ENCODE measurements around the gene TENT5A. TPM values are rescaled to one million over a fixed set of nuclear protein-coding genes. Genes with fewer than 3 reads are reported as not detected.

TENT5A gene
- total RNA-seq, 4 donors from 2014 or later, result 19.1 to 36.4 (median 26.9) TPM

DNA sequence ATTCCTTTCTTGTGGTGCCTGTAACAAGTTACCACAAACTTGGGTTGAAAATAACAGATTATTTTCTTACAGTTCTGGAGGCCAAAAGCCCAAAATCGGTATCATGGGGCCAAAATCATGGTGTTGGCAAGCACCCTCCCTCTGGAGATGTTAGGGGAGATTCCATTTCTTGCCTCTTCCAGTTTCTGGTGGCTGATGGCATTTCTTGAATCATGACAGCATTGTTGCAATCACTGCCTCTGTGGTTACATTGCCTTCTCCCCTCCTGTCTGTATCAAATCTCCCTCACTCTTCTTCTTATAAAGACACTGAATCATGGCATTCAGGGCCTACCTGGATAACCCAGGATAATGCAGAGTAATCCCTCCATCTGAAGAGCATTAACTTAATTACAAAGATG, 17.9 kb upstream of the TENT5A start:
- WGBS, result 91% methylated on average over 1 of the region's 1 CpG
- Histone ChIP-seq H3K36me3 (no peaks in the 10 kb centered on the region), H3K4me1 (peaks cover 20% of the 10 kb centered on the region), H3K4me3 (no peak overlapping the region), H3K27ac (no peak overlapping the region), H3K27me3 (no peaks in the 10 kb centered on the region), H3K9me3 (no peaks in the 10 kb centered on the region)
- no peak for TF ChIP-seq EP300 (IDR thresholded peaks at IDR 0.05)
- TF ChIP-seq, protein P1, sequence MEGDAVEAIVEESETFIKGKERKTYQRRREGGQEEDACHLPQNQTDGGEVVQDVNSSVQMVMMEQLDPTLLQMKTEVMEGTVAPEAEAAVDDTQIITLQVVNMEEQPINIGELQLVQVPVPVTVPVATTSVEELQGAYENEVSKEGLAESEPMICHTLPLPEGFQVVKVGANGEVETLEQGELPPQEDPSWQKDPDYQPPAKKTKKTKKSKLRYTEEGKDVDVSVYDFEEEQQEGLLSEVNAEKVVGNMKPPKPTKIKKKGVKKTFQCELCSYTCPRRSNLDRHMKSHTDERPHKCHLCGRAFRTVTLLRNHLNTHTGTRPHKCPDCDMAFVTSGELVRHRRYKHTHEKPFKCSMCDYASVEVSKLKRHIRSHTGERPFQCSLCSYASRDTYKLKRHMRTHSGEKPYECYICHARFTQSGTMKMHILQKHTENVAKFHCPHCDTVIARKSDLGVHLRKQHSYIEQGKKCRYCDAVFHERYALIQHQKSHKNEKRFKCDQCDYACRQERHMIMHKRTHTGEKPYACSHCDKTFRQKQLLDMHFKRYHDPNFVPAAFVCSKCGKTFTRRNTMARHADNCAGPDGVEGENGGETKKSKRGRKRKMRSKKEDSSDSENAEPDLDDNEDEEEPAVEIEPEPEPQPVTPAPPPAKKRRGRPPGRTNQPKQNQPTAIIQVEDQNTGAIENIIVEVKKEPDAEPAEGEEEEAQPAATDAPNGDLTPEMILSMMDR (IDR thresholded peaks at IDR 0.05), result no peak
- TF ChIP-seq POLR2A (IDR thresholded peaks at IDR 0.05), result no peak
- no peak for TF ChIP-seq POLR2AphosphoS5 (IDR thresholded peaks at IDR 0.05)
- no peak for DNase-seq (ENCODE audit: low spot score in 2 of 2)

DNA sequence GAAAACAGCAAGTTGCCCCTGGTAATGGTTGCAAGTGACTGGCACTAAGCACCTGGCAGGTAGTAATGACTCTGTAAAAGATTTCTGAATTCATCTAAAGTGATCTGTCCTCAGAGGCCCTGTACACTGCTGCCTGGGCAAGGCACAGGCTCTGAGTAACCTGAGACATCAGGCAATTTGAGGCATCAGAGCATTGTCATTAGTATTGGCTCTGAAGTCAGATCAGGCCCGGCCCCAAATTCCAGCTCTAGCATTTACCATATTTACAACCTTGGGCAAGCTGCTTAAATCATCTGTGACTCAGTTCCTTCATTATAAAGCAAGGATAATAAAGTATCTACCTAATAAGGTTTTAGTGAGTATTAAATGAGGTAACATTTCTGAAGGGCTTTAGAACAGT, 17.3 kb upstream of the TENT5A start:
- Histone ChIP-seq H3K9me3 (no peaks in the 10 kb centered on the region), H3K4me3 (no peak overlapping the region), H3K4me1 (peaks cover 20% of the 10 kb centered on the region), H3K36me3 (no peaks in the 10 kb centered on the region), H3K27me3 (no peaks in the 10 kb centered on the region), H3K27ac (no peak overlapping the region)
- DNase-seq (ENCODE audit: low spot score in 2 of 2), result no peak
- WGBS, result 25% methylated on average over 1 of the region's 1 CpG
- TF ChIP-seq, protein P1 (IDR thresholded peaks at IDR 0.05), result no peak
- TF ChIP-seq POLR2A (IDR thresholded peaks at IDR 0.05) (no peak), POLR2AphosphoS5 (IDR thresholded peaks at IDR 0.05) (no peak), EP300 (IDR thresholded peaks at IDR 0.05) (no peak)

DNA sequence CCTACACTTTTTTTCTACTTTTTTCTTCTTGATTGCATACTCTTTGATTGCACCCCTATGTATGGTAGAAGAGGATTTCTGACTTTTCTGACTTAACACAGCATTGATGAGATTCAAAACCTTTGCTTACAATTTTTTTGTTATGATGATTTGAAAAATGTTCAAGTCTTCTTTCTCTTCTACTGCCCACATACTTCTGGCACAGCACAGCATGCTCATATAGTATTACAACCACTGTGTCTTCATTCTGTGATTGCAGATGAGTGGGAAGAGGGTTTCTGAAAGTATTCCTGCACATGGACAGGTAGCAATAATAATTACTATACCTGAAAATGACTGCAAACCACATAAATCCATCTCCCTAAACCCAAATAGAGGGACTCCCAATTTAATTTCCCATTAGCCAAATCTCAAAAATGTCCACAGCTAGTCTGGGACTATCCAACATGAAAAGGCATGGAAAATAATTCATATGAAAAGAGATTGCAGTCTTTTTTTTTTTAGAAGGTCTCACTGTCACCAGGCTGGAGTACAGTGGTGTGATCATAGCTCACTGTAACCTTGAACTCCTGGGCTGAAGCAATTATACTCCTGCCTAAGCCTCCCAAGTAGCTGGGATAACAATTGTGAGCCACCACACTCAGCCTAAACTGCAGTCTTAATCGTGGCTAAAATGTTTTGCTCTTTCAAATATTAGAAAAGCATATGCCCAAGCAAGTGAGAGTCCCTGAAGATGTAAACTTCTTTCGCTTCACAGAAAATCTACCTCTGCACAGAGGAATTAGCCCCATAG, 15.9 kb upstream of the TENT5A start:
- WGBS, result 78% methylated on average over 2 of the region's 2 CpGs
- TF ChIP-seq, protein P1 (IDR thresholded peaks at IDR 0.05), result no peak
- TF ChIP-seq EP300 (IDR thresholded peaks at IDR 0.05) (no peak), POLR2AphosphoS5 (IDR thresholded peaks at IDR 0.05) (no peak), POLR2A (IDR thresholded peaks at IDR 0.05) (no peak)
- Histone ChIP-seq H3K9me3 (no peaks in the 10 kb centered on the region), H3K4me3 (no peak overlapping the region), H3K27ac (no peak overlapping the region), H3K4me1 (peaks cover 20% of the 10 kb centered on the region), H3K36me3 (no peaks in the 10 kb centered on the region), H3K27me3 (no peaks in the 10 kb centered on the region)
- no peak for DNase-seq (ENCODE audit: low spot score in 2 of 2)

DNA sequence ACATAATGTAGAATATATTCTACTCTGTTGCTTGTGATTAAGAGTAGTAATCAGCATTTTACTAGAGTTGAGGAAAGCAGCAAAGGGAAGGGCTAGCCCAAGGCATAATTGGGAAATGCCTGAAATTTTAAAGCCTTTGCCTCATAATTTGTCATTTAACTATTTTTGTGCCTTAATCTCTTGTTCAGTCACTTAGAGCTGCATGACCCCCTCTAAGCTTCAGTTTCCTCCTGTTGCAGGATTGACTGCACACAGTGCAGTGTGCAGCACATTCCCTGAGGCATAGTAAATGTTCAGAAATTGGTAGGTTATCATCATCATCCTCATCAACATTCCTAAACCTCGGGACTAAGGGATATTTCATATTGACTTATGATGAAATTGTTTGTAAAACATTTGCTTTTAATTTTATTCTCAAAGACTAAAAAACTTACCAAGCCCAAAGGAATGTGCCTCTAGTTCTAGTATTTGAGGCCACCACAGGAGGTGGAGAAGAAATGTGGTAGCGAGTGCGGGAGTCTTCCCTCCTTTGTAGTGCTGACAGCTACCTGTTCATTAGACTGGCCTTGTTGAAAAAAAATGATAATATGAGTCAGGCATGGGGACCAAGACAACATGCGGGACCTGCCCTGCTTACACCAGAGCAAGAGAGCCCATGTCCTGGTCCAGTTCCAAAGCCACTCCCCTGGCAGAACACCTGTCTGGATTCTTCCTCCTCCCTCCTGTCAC, 14.8 kb upstream of the TENT5A start:
- Histone ChIP-seq H3K36me3 (no peaks in the 10 kb centered on the region), H3K27me3 (no peaks in the 10 kb centered on the region), H3K4me3 (no peak overlapping the region), H3K9me3 (no peaks in the 10 kb centered on the region), H3K4me1 (peaks cover 28% of the 10 kb centered on the region), H3K27ac (no peak overlapping the region)
- no peak for DNase-seq (ENCODE audit: low spot score in 2 of 2)
- WGBS, result 51% methylated on average over 4 of the region's 4 CpGs
- no peak for TF ChIP-seq POLR2A (IDR thresholded peaks at IDR 0.05)
- TF ChIP-seq EP300 (IDR thresholded peaks at IDR 0.05), result no peak
- TF ChIP-seq POLR2AphosphoS5 (IDR thresholded peaks at IDR 0.05), result no peak
- TF ChIP-seq, protein P1 (IDR thresholded peaks at IDR 0.05), result no peak

DNA sequence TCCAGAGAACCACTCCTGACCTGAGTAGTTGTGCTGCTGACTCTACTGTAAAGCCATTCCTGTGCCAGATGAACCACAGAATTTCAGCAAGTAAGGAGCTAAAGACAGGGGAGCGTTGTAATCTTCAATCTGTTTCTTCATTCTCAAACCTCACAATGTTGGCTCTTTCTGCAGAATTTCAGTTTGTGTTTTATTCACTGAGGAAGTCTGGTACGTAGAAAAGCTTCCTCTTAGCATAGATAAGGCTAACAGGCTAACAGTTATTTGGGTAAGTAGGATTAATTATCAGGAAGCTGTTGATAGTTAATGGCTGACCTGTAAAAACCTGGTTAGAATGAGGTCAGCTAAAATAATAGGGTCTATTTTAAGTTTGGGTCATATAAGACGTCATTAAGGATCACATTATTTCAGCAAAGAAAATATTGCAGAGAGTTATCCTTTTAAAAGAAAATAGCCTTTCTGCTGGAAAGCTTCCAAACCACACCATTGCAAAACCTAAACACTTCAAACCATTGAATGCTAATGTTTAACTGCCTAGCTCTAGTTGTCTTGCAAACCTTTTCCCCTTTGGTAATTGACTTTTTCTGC, 14.1 kb upstream of the TENT5A start:
- 45% methylated on average over 3 of the region's 3 CpGs for WGBS
- Histone ChIP-seq H3K4me3 (no peak overlapping the region), H3K4me1 (peaks cover 30% of the 10 kb centered on the region), H3K9me3 (no peaks in the 10 kb centered on the region), H3K36me3 (no peaks in the 10 kb centered on the region), H3K27me3 (no peaks in the 10 kb centered on the region), H3K27ac (no peak overlapping the region)
- no peak for DNase-seq (ENCODE audit: low spot score in 2 of 2)
- no peak for TF ChIP-seq POLR2AphosphoS5 (IDR thresholded peaks at IDR 0.05)
- TF ChIP-seq POLR2A (IDR thresholded peaks at IDR 0.05), result no peak
- no peak for TF ChIP-seq EP300 (IDR thresholded peaks at IDR 0.05)
- TF ChIP-seq, protein P1 (IDR thresholded peaks at IDR 0.05), result no peak

Measured in suprapubic skin (tissue), 4 donors.